Neural cell (in vitro differentiated cells): ENCODE results near the gene FAM107B. TPM values are rescaled to one million over a fixed set of nuclear protein-coding genes. Genes with fewer than 3 reads are reported as not detected.

Experiments used
- H2AFZ ChIP-seq: fragments of 200-600, 300-800 bp; sonication (generic), shearing (Covaris generic); 2 replicates; pipeline ENCODE4 v1.6.0; 2014; ENCODE audit warnings: low read depth, mild to moderate bottlenecking, antibody characterized with exemption, low read length, moderate library complexity
- H3F3A ChIP-seq: fragments of 200-600 bp; shearing (Covaris generic); 2 replicates; pipeline ENCODE4 v1.6.1; 2016; ENCODE audit warnings: mild to moderate bottlenecking, moderate library complexity, mixed read lengths, antibody characterized with exemption, low read length; ENCODE audit not compliant: insufficient read depth, poor library complexity, severe bottlenecking
- H3K27ac ChIP-seq: fragments of 200-600, 300-800 bp; sonication (generic), shearing (Covaris generic); 2 replicates; pipeline ENCODE4 v1.5.1; 2014; ENCODE audit warnings: mild to moderate bottlenecking, low read length, moderate library complexity
- H3K27me3 ChIP-seq: fragments of 300-800, 200-600 bp; sonication (generic), shearing (Covaris generic); 2 replicates; pipeline ENCODE4 v1.6.0; 2014; ENCODE audit warnings: mild to moderate bottlenecking, low read depth, low read length, moderate library complexity; ENCODE audit not compliant: insufficient read depth
- H3K36me3 ChIP-seq: fragments of 300-800, 200-600 bp; sonication (generic), shearing (Covaris generic); 2 replicates; pipeline ENCODE4 v1.5.1; 2014; ENCODE audit warnings: mild to moderate bottlenecking, antibody characterized with exemption, low read length, moderate library complexity; ENCODE audit not compliant: insufficient read depth
- H3K4me2 ChIP-seq: fragments of 300-800, 200-600 bp; sonication (generic), shearing (Covaris generic); 2 replicates; pipeline ENCODE4 v1.6.0; 2014; ENCODE audit warnings: mild to moderate bottlenecking, low read length
- H3K4me3 ChIP-seq: fragments of 300-800, 200-600 bp; sonication (generic), shearing (Covaris generic); 2 replicates; pipeline ENCODE4 v1.5.1; 2014; ENCODE audit warnings: mild to moderate bottlenecking, low read length, moderate library complexity
- H3K79me2 ChIP-seq: fragments of 200-600 bp; shearing (Covaris generic); replicated peaks from 2 replicates; pipeline ENCODE4 v1.6.0; 2014; ENCODE audit warnings: mild to moderate bottlenecking, low read length, moderate library complexity; ENCODE audit not compliant: insufficient read depth
- H3K9ac ChIP-seq: fragments of 300-800, 200-600 bp; sonication (generic), shearing (Covaris generic); 2 replicates; pipeline ENCODE4 v1.6.1; 2016; ENCODE audit warnings: mild to moderate bottlenecking, low read length, mixed read lengths
- H3K9me2 ChIP-seq: fragments of 200-600 bp; shearing (Covaris generic); 2 replicates; pipeline ENCODE4 v1.6.1; 2016; ENCODE audit warnings: mild to moderate bottlenecking, low read length, mixed read lengths; ENCODE audit not compliant: insufficient read depth
- H3K9me3 ChIP-seq: fragments of 200-600, 300-800 bp; sonication (generic), shearing (Covaris generic); 2 replicates; pipeline ENCODE4 v1.6.1; 2016; ENCODE audit warnings: mild to moderate bottlenecking, mixed run types, low read length, moderate library complexity, mixed read lengths
- H4K20me1 ChIP-seq: fragments of 200-600 bp; shearing (Covaris generic); 2 replicates; pipeline ENCODE4 v1.6.1; 2016; ENCODE audit warnings: mild to moderate bottlenecking, mixed run types; ENCODE audit not compliant: insufficient read depth
- CTCF ChIP-seq: fragments of 450-650 bp; IDR thresholded peaks from 2 replicates; pipeline ENCODE4 v1.5.1; 2014; ENCODE audit warnings: antibody characterized with exemption, mild to moderate bottlenecking, moderate library complexity; ENCODE audit not compliant: poor library complexity, severe bottlenecking
- EP300 ChIP-seq: fragments of 450-650 bp; conservative IDR thresholded peaks from 2 replicates; pipeline ENCODE4 v1.6.1; 2014; ENCODE audit warnings: antibody characterized with exemption, mild to moderate bottlenecking, moderate library complexity; ENCODE audit not compliant: poor library complexity, severe bottlenecking
- EZH2 ChIP-seq: fragments of 200-600, 300-800 bp; shearing (Covaris generic), sonication (generic); IDR thresholded peaks from 2 replicates; pipeline ENCODE4 v1.6.1; 2014; ENCODE audit warnings: antibody characterized with exemption, low read length, borderline replicate concordance, mild to moderate bottlenecking; ENCODE audit not compliant: insufficient read depth, poor library complexity, severe bottlenecking
- MXI1 ChIP-seq: fragments of 450-650 bp; conservative IDR thresholded peaks from 2 replicates; pipeline ENCODE4 v1.6.1; 2014; ENCODE audit warnings: antibody characterized with exemption, mild to moderate bottlenecking; ENCODE audit not compliant: poor library complexity, severe bottlenecking
- POLR2AphosphoS5 ChIP-seq: IDR thresholded peaks from 2 replicates; pipeline ENCODE4 v1.6.1; 2012
- RAD21 ChIP-seq: fragments of 450-650 bp; conservative IDR thresholded peaks from 2 replicates; pipeline ENCODE4 v1.6.1; 2014; ENCODE audit warnings: antibody characterized with exemption, mild to moderate bottlenecking, moderate library complexity
- REST ChIP-seq: IDR thresholded peaks from 2 replicates; pipeline ENCODE4 v1.6.1; 2012; ENCODE audit warnings: borderline replicate concordance
- SMC3 ChIP-seq: fragments of 450-650 bp; conservative IDR thresholded peaks from 2 replicates; pipeline ENCODE4 v1.6.1; 2014; ENCODE audit warnings: antibody characterized with exemption, mild to moderate bottlenecking, moderate library complexity; ENCODE audit not compliant: poor library complexity
- TAF1 ChIP-seq: IDR thresholded peaks from 2 replicates; pipeline ENCODE4 v1.6.1; 2012; ENCODE audit warnings: low read depth
- polyA plus RNA-seq: library from polyadenylated mRNA; depleted of rRNA; stranded (reverse); fragments of >200 nt; gene quantifications from 2 replicates; pipeline ENCODE4 v1.2.3, GENCODE V29; 2014

The FAM107B gene
- polyA plus RNA-seq, 1 donor from 2014 or later: 106 TPM

- H3K27ac ChIP-seq: no peak overlapping the region
- H3F3A ChIP-seq: no peaks in the 10 kb centered on the region
- no peak overlapping the region for H3K4me3 ChIP-seq
- no peak overlapping the region for H3K9ac ChIP-seq
- TF ChIP-seq CTCF (no peak), EP300 (no peak), TAF1 (no peak), RAD21 (no peak), POLR2AphosphoS5 (no peak), MXI1 (no peak), REST (no peak), EZH2 (no peak), SMC3 (no peak)
- no peaks in the 10 kb centered on the region for H4K20me1 ChIP-seq
- no peak overlapping the region for H2AFZ ChIP-seq
- no peaks in the 10 kb centered on the region for H3K36me3 ChIP-seq
- H3K9me3 ChIP-seq: no peaks in the 10 kb centered on the region
- peaks cover 65% of the 10 kb centered on the region for H3K79me2 ChIP-seq
- H3K4me2 ChIP-seq: no peak overlapping the region
- no peaks in the 10 kb centered on the region for H3K27me3 ChIP-seq
- no peaks in the 10 kb centered on the region for H3K9me2 ChIP-seq
These were observed 196.4 kb downstream of the FAM107B start for GRCh38 chr10:14578060-14578952.

GRCh38 chr10:14574885-14575284 is 199.8 kb downstream of the FAM107B start:
- Histone ChIP-seq H3K4me3 (no peak overlapping the region), H3K27me3 (no peaks in the 10 kb centered on the region), H3K4me2 (no peak overlapping the region), H3K9me3 (no peaks in the 10 kb centered on the region), H3K36me3 (no peaks in the 10 kb centered on the region), H4K20me1 (no peaks in the 10 kb centered on the region), H3F3A (no peaks in the 10 kb centered on the region), H3K9me2 (no peaks in the 10 kb centered on the region), H3K79me2 (peaks cover 78% of the 10 kb centered on the region), H2AFZ (no peak overlapping the region), H3K9ac (no peak overlapping the region), H3K27ac (no peak overlapping the region)
- TF ChIP-seq RAD21 (no peak), EZH2 (no peak), SMC3 (no peak), REST (no peak), TAF1 (no peak), POLR2AphosphoS5 (no peak), EP300 (no peak)
